ENCODE measurements around the gene UBXN4.
"Not testable (repeated sequence)": the region's sequence is repeated elsewhere in the genome, so short reads cannot be mapped to it uniquely, and the experiment has no call there.

Gene UBXN4

GRCh38 chr2:135792401-135793150 lies 50.9 kb downstream of the UBXN4 start:
- DNase-seq (ENCODE audit: low read depth), result no peak
- TF ChIP-seq, protein P1, sequence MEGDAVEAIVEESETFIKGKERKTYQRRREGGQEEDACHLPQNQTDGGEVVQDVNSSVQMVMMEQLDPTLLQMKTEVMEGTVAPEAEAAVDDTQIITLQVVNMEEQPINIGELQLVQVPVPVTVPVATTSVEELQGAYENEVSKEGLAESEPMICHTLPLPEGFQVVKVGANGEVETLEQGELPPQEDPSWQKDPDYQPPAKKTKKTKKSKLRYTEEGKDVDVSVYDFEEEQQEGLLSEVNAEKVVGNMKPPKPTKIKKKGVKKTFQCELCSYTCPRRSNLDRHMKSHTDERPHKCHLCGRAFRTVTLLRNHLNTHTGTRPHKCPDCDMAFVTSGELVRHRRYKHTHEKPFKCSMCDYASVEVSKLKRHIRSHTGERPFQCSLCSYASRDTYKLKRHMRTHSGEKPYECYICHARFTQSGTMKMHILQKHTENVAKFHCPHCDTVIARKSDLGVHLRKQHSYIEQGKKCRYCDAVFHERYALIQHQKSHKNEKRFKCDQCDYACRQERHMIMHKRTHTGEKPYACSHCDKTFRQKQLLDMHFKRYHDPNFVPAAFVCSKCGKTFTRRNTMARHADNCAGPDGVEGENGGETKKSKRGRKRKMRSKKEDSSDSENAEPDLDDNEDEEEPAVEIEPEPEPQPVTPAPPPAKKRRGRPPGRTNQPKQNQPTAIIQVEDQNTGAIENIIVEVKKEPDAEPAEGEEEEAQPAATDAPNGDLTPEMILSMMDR (IDR thresholded peaks at IDR 0.05; ENCODE audit: low read length, missing control alignments), result no peak
- H3K4me3 ChIP-seq (replicated peaks; ENCODE audit: low read depth, low read length), result no peak overlapping the region

DNA sequence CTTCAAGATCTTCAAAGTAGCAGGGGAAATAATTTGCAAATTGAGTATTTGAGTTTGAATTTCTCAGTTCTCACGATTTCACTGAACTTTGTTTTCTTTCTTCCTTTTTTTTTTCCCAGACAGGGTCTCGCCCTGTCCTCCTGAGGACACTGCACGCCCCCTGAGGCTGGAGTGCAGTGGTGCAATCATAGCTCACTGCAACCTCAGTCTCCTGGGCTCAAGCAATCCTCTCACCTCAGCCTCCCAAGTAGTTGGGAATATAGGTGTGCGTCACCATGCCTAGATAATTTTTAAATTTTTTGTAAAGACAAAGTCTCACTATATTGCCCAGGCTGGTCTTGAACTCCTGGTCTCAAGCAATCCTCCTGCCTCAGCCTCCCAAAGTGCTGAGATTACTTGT lies 54.0 kb downstream of the UBXN4 start:
- DNase-seq (ENCODE audit: low read depth); H3K4me3 ChIP-seq (replicated peaks; ENCODE audit: low read depth, low read length): not testable (repeated sequence)

- no peak for DNase-seq (ENCODE audit: low read depth)
- TF ChIP-seq, protein P1 (IDR thresholded peaks at IDR 0.05; ENCODE audit: low read length, missing control alignments), result no peak
Observed at GRCh38 chr2:135796606-135797005, 55.0 kb downstream of the UBXN4 start.

GRCh38 chr2:135797497-135798274 lies 56.0 kb downstream of the UBXN4 start:
- TF ChIP-seq, protein P1 (IDR thresholded peaks at IDR 0.05; ENCODE audit: low read length, missing control alignments), result peak; percentile 99
- no peak overlapping the region for H3K4me3 ChIP-seq (replicated peaks; ENCODE audit: low read depth, low read length)
- peak; percentile 84 for DNase-seq (ENCODE audit: low read depth)

More at GRCh38 chr2:135796606-135797005, 55.0 kb downstream of the UBXN4 start:
- no peak overlapping the region for H3K4me3 ChIP-seq (replicated peaks; ENCODE audit: low read depth, low read length)

- TF ChIP-seq, protein P1 (IDR thresholded peaks at IDR 0.05; ENCODE audit: low read length, missing control alignments), result no peak
- no peak overlapping the region for H3K4me3 ChIP-seq (replicated peaks; ENCODE audit: low read depth, low read length)
- DNase-seq (ENCODE audit: low read depth), result no peak
Observed at GRCh38 chr2:135798275-135798705, 56.6 kb downstream of the UBXN4 start.

DNA sequence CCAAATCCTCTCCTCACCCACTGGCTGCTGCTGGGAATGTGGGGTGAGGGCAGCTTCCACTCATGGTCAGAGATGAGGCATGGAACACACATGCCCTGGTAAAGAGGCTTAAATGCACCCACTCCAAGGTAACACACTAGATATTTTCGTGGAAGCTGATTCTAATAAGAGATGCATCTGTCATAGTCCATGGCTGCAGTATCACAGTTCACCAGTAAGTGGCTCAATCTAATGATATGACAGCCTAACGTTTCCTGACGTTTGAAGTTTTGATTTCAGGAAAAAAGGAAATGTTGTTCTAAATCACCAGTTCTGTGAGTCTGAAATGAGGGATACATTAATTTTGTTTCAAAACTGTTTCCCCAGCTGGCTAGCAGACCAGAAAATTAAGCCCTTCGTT lies 57.1 kb downstream of the UBXN4 start:
- DNase-seq (ENCODE audit: low read depth), result peak; percentile 17
- TF ChIP-seq, protein P1 (IDR thresholded peaks at IDR 0.05; ENCODE audit: low read length, missing control alignments), result peak; percentile 31
- H3K4me3 ChIP-seq (replicated peaks; ENCODE audit: low read depth, low read length), result no peak overlapping the region

- no peak for DNase-seq (ENCODE audit: low read depth)
- H3K4me3 ChIP-seq (replicated peaks; ENCODE audit: low read depth, low read length), result no peak overlapping the region
- TF ChIP-seq, protein P1 (IDR thresholded peaks at IDR 0.05; ENCODE audit: low read length, missing control alignments), result no peak
Observed at GRCh38 chr2:135799738-135800137, 58.1 kb downstream of the UBXN4 start.
